K562 (cell line): ENCODE measurements around the gene ZNF316. TPM values are rescaled to one million over a fixed set of nuclear protein-coding genes. Genes with fewer than 3 reads are reported as not detected.

Experiments used
- ATAC-seq: fragments of 200-7000 bp; cut with Tn5 transposase; 3 replicates; pipeline ENCODE4 v1.9.1; 2020; ENCODE audit warnings: moderate library complexity
- BruUV-seq: library from RNA; stranded (reverse); fragments of 400-500 nt; replicated peaks from 2 replicates; lab custom pipeline; 2021; lab: Mats Ljungman, UMichigan
- CTCF ChIA-PET: fragments of 300-600 bp; formaldehyde crosslinking; extraction: SDS; loops from one replicate; lab custom pipeline; 2021; ENCODE audit warnings: low intra/inter-chr PET ratio; lab: Yijun Ruan, JAX
- POLR2A ChIA-PET: fragments of 300-600, 350-650 bp; sonication (Branson Sonifier 250); formaldehyde crosslinking; extraction: SDS; loops from one replicate; lab custom pipeline; 2021; ENCODE audit warnings: antibody characterized with exemption, inconsistent platforms; lab: Yijun Ruan, JAX
- DNase-seq, 4 experiments: peaks; one replicate each; pipeline versions ENCODE4 v3.0.0 to v3.0.0-alpha.2; 2011 to 2018; ENCODE audit warnings: low spot score in 3 of 4, mixed read lengths in 3 of 4; ENCODE audit errors: extremely low read depth in 1 of 4
- FAIRE-seq: peaks from 2 replicates; lab custom pipeline; 2011; peaks lifted over from hg19 to GRCh38; lab: Jason Lieb, UNC
- H2AFZ ChIP-seq: 2 replicates; pipeline ENCODE4 v1.6.0; 2011; ENCODE audit warnings: low read depth, low read length, control low read depth, inconsistent platforms
- H3K27ac ChIP-seq: fragments of 200-600 bp; 3 replicates; pipeline ENCODE4 v1.8.0; 2011; ENCODE audit warnings: low read depth, mild to moderate bottlenecking, control low read depth, inconsistent platforms, low read length, moderate library complexity, mixed read lengths; ENCODE audit errors: extremely low read depth
- H3K27me3 ChIP-seq, 2 experiments: fragments of 300-600 bp in 1 of 2; 2 replicates in 1 of 2; 3 replicates in 1 of 2; pipeline versions ENCODE4 v1.6.0 to v1.8.0; 2011; ENCODE audit warnings: inconsistent platforms in 2 of 2, low read length in 2 of 2, mild to moderate bottlenecking in 1 of 2, mixed read lengths in 1 of 2, moderate library complexity in 1 of 2; ENCODE audit not compliant: control insufficient read depth in 2 of 2, insufficient read depth in 2 of 2
- H3K36me3 ChIP-seq: fragments of 300-600 bp; 3 replicates; pipeline ENCODE4 v1.8.0; 2011; ENCODE audit warnings: mild to moderate bottlenecking, low read length, inconsistent platforms; ENCODE audit not compliant: control insufficient read depth, insufficient read depth
- H3K4me1 ChIP-seq, 2 experiments: fragments of 200-600 bp in 1 of 2; replicated peaks in 1 of 2; 2 replicates in 1 of 2; 3 replicates in 1 of 2; pipeline versions ENCODE4 v1.5.1 to v1.8.0; 2011; ENCODE audit warnings: inconsistent platforms in 2 of 2, low read length in 2 of 2, mild to moderate bottlenecking in 1 of 2, mixed read lengths in 1 of 2, moderate library complexity in 1 of 2; ENCODE audit not compliant: control insufficient read depth in 2 of 2, insufficient read depth in 2 of 2
- H3K4me2 ChIP-seq: 2 replicates; pipeline ENCODE4 v1.6.1; 2011; ENCODE audit warnings: low read length, control low read depth, inconsistent platforms, mixed read lengths; ENCODE audit not compliant: insufficient read depth
- H3K4me3 ChIP-seq: fragments of 200-600 bp; sonication (generic), shearing (Covaris generic); 2 replicates; pipeline ENCODE4 v1.5.1; 2016; ENCODE audit warnings: control low read depth, inconsistent platforms
- H3K79me2 ChIP-seq: fragments of 200-600 bp; 3 replicates; pipeline ENCODE4 v1.8.0; 2011; ENCODE audit warnings: low read length, inconsistent platforms; ENCODE audit not compliant: control insufficient read depth, insufficient read depth
- H3K9ac ChIP-seq, 2 experiments: 2 replicates each; pipeline versions ENCODE4 v1.6.0 to v1.6.1; 2011; ENCODE audit warnings: low read depth in 2 of 2, low read length in 2 of 2, control low read depth in 1 of 2, inconsistent platforms in 1 of 2, mild to moderate bottlenecking in 1 of 2, mixed read lengths in 1 of 2; ENCODE audit not compliant: insufficient read depth in 1 of 2
- H3K9me1 ChIP-seq: one replicate; pipeline ENCODE4 v1.6.0; 2011; ENCODE audit warnings: inconsistent platforms, mild to moderate bottlenecking, low read length, moderate library complexity; ENCODE audit not compliant: control insufficient read depth, insufficient read depth
- H3K9me3 ChIP-seq: replicated peaks from 2 replicates; pipeline ENCODE4 v1.5.1; 2011; ENCODE audit warnings: low read depth, low read length, inconsistent platforms; ENCODE audit not compliant: control insufficient read depth, insufficient read depth
- H4K20me1 ChIP-seq: replicated peaks from 2 replicates; pipeline ENCODE4 v1.6.1; 2011; ENCODE audit warnings: low read length, inconsistent platforms, mixed read lengths; ENCODE audit not compliant: control insufficient read depth, insufficient read depth
- JUNB ChIP-seq: fragments of 450-650 bp; formaldehyde crosslinking; conservative IDR thresholded peaks from 2 replicates; pipeline ENCODE4 v1.4.0; 2020; ENCODE audit warnings: mild to moderate bottlenecking
- NR4A1 ChIP-seq, 2 experiments: fragments of 250-450 bp in 1 of 2; fragments of 450-650 bp in 1 of 2; sonication (Bioruptor Pico) in 1 of 2; IDR thresholded peaks; 2 replicates each; pipeline versions ENCODE4 v1.4.0 to v1.6.1; 2016 to 2020; ENCODE audit warnings: mild to moderate bottlenecking in 2 of 2, missing compliant biosample characterization in 1 of 2, missing genetic modification characterization in 1 of 2, moderate library complexity in 1 of 2
- PKNOX1 ChIP-seq: fragments of 450-650 bp; IDR thresholded peaks from 2 replicates; pipeline ENCODE4 v1.6.1; 2016
- PRPF4 ChIP-seq: fragments of 200-400 bp; formaldehyde crosslinking; IDR thresholded peaks from one replicate; pipeline ENCODE4 v1.6.1; 2017; ENCODE audit warnings: low read length, low read depth, mild to moderate bottlenecking; ENCODE audit not compliant: insufficient read depth, poor library complexity, severe bottlenecking
- RAD21 ChIP-seq, 2 experiments: fragments of 250-450 bp in 1 of 2; fragments of 450-650 bp in 1 of 2; sonication (Bioruptor Pico) in 1 of 2; formaldehyde crosslinking in 1 of 2; IDR thresholded peaks in 1 of 2; conservative IDR thresholded peaks in 1 of 2; 2 replicates each; pipeline versions ENCODE4 v1.4.0 to v1.8.0; 2020 to 2022; ENCODE audit warnings: mild to moderate bottlenecking in 2 of 2, moderate library complexity in 1 of 2
- SMC3 ChIP-seq: conservative IDR thresholded peaks from 2 replicates; pipeline ENCODE4 v1.6.1; 2011; ENCODE audit warnings: low read depth, low read length, improper control_type of control experiment; ENCODE audit not compliant: insufficient read depth
- SNRNP70 ChIP-seq: fragments of 200-400 bp; formaldehyde crosslinking; optimal IDR thresholded peaks from 2 replicates; pipeline ENCODE3; 2017; ENCODE audit warnings: low read depth, low read length
- TCFL5 ChIP-seq: fragments of 250-450 bp; sonication (Bioruptor Pico); conservative IDR thresholded peaks from 2 replicates; pipeline ENCODE4 v1.6.1; 2021; ENCODE audit warnings: mild to moderate bottlenecking, moderate library complexity, matching md5 sums
- U2AF1 ChIP-seq: fragments of 200-400 bp; formaldehyde crosslinking; optimal IDR thresholded peaks from 2 replicates; pipeline ENCODE3; 2017; ENCODE audit warnings: mild to moderate bottlenecking, low read depth, low read length, moderate library complexity
- ZNF197 ChIP-seq: fragments of 200-800 bp; sonication (Bioruptor generic); IDR thresholded peaks from 2 replicates; pipeline ENCODE4 v1.6.1; 2016; ENCODE audit warnings: low read depth, missing genetic modification characterization, missing compliant biosample characterization
- ZNF274 ChIP-seq: IDR thresholded peaks from 2 replicates; pipeline ENCODE4 v1.6.1; 2011; ENCODE audit warnings: low read depth, mild to moderate bottlenecking, low read length, moderate library complexity, borderline replicate concordance
- ZNF445 ChIP-seq: fragments of 250-450 bp; sonication (Bioruptor Pico); IDR thresholded peaks from 2 replicates; pipeline ENCODE4 v1.4.0; 2020; ENCODE audit warnings: low read depth, mild to moderate bottlenecking, moderate library complexity
- ZZZ3 ChIP-seq: fragments of 450-650 bp; IDR thresholded peaks from 2 replicates; pipeline ENCODE4 v1.6.1; 2016; ENCODE audit warnings: antibody characterized with exemption, mild to moderate bottlenecking, moderate library complexity
- WGBS: fragments of 100-300 bp; shearing (Covaris generic); methylation state at CpG from one replicate; pipeline ENCODE4 v1.1.6; 2016; ENCODE audit warnings: low coverage, mixed read lengths; ENCODE audit not compliant: insufficient coverage; ENCODE audit errors: missing lambda C conversion rate; 5-methylcytosine and 5-hydroxymethylcytosine counted together
- in situ Hi-C: fragments of 300-500 bp; cut with MboI; formaldehyde crosslinking; loops from 4 replicates; pipeline ENCODE4 v1.15.0; 2018; ENCODE audit warnings: inconsistent platforms, mixed read lengths
- intact Hi-C: fragments of 100-400 bp; cut with micrococcal nuclease; formaldehyde crosslinking; loops from 2 replicates; pipeline ENCODE4 v1.14.2; 2022
- polyA plus RNA-seq, 8 experiments: library from polyadenylated mRNA; depleted of rRNA in 4 of 8; stranded (reverse) in 5 of 8; unstranded in 3 of 8; fragments of >200 nt; fragmentation: Nextera tagmentation in 2 of 8; fragmentation: Illumina TruSeq in 1 of 8; extraction: Ambion mirVana in 2 of 8; extraction: Trizol in 1 of 8; gene quantifications; 2 replicates each; pipeline versions ENCODE4 v1.2.1 to v1.2.3, GENCODE V29; 2011 to 2014; ENCODE audit warnings: inconsistent platforms in 1 of 8, missing spikeins in 1 of 8
- total RNA-seq, 7 experiments: library from RNA; depleted of rRNA in 6 of 7; stranded (reverse); fragments of >200 nt in 6 of 7; fragmentation: Illumina TruSeq in 2 of 7; extraction: Trizol in 2 of 7; gene quantifications; 2 replicates each; pipeline versions ENCODE4 v1.2.1 to v1.2.3, GENCODE V29; 2011 to 2021; ENCODE audit warnings: low replicate concordance in 1 of 7
- TF ChIP-seq, protein P1 (sequence below): IDR thresholded peaks from 3 replicates; pipeline ENCODE4 v1.6.1; 2011; ENCODE audit warnings: borderline replicate concordance, mild to moderate bottlenecking, moderate library complexity; ENCODE audit not compliant: insufficient read length; ENCODE audit errors: extremely low read depth

Gene ZNF316
- total and polyA plus RNA-seq, 9 of the 15 experiments (the other 6 are each of a cell fraction or from before 2014, with no cell fraction given) = 0.10 to 34.0 (median 8.6) TPM

- BruUV-seq = no TSS peak
- Histone ChIP-seq H3K27ac (peak overlapping the region; percentile 78), H2AFZ (peak overlapping the region; percentile 82), H3K4me3 (peak overlapping the region; percentile 76), H4K20me1 (no peaks in the 10 kb centered on the region), H3K9me3 (peaks cover 6% of the 10 kb centered on the region; the same call in 1 of the 2 replicates), H3K4me2 (peak overlapping the region; percentile 91), H3K9ac (peak overlapping the region; percentile 71 to 94), H3K27me3 (no peaks in the 10 kb centered on the region; a peak in 1 of 5 replicates), H3K9me1 (peaks cover 2% of the 10 kb centered on the region), H3K36me3 (peaks cover 38% of the 10 kb centered on the region), H3K79me2 (peaks cover 59% of the 10 kb centered on the region), H3K4me1 (peaks cover 19 to 57% of the 10 kb centered on the region in 2 experiments; a peak in 4 of 5 replicates)
- ChIA-PET POLR2A (interaction anchor here (0.6 kb wide), 1 partner anchor 462 kb away, joined by 3 read pairs; no protein-coding TSS in a partner anchor), CTCF (interaction anchor here (0.8 kb wide), 1 partner anchor 48 kb away, joined by 3 read pairs; no protein-coding TSS in a partner anchor)
- ATAC-seq (peak; percentile 85), DNase-seq (peak; percentile 90 to 95 (median 94)), FAIRE-seq (no peak)
- in situ Hi-C loops = no loop called here
- intact Hi-C loops = no loop called here
- 0% methylated on average over 16 of the region's 60 CpGs for WGBS
- TF ChIP-seq ZNF274 (no peak), TCFL5 (no peak), SNRNP70 (no peak), NR4A1 (CRISPR knock-in tag; IDR thresholded peaks at IDR 0.05) (no peak), NR4A1 (tag; IDR thresholded peaks at IDR 0.05) (peak; percentile 22; the same call in 1 of the 2 replicates), PKNOX1 (0 out of 2 replicates have a peak, but pooled peaks have one; percentile 23), RAD21 (CRISPR knock-in tag; conservative IDR thresholded peaks at IDR 0.05 in 1 of 2, IDR thresholded peaks at IDR 0.05 in 1 of 2) (peak; percentile 30 to 42), ZZZ3 (no peak), PRPF4 (no peak), JUNB (CRISPR knock-in tag) (no peak), SMC3 (no peak), ZNF445 (CRISPR knock-in tag) (no peak), U2AF1 (no peak), ZNF197 (CRISPR knock-in tag) (no peak)
- TF ChIP-seq, protein P1, sequence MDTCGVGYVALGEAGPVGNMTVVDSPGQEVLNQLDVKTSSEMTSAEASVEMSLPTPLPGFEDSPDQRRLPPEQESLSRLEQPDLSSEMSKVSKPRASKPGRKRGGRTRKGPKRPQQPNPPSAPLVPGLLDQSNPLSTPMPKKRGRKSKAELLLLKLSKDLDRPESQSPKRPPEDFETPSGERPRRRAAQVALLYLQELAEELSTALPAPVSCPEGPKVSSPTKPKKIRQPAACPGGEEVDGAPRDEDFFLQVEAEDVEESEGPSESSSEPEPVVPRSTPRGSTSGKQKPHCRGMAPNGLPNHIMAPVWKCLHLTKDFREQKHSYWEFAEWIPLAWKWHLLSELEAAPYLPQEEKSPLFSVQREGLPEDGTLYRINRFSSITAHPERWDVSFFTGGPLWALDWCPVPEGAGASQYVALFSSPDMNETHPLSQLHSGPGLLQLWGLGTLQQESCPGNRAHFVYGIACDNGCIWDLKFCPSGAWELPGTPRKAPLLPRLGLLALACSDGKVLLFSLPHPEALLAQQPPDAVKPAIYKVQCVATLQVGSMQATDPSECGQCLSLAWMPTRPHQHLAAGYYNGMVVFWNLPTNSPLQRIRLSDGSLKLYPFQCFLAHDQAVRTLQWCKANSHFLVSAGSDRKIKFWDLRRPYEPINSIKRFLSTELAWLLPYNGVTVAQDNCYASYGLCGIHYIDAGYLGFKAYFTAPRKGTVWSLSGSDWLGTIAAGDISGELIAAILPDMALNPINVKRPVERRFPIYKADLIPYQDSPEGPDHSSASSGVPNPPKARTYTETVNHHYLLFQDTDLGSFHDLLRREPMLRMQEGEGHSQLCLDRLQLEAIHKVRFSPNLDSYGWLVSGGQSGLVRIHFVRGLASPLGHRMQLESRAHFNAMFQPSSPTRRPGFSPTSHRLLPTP = no peak
These were observed 569 bp downstream of the ZNF316 start for GRCh38 chr7:6637544-6638229.
